Activated CD8-positive, alpha-beta T cell treated with anti-CD3 and anti-CD28 coated beads for 36 hours (primary cell): Measurements from ENCODE around the gene NRAP. TPM values are rescaled to one million over a fixed set of nuclear protein-coding genes. Genes with fewer than 3 reads are reported as not detected.

Source experiments
- ATAC-seq: fragments of 200-7000 bp; cut with Tn5 transposase; one replicate; pipeline ENCODE4 v1.10.0; 2021; ENCODE audit warnings: mild to moderate bottlenecking, moderate library complexity
- CTCF ChIA-PET: fragments of 350-600 bp; sonication (Branson Sonifier 250); formaldehyde crosslinking; loops from one replicate; lab custom pipeline; 2021; ENCODE audit warnings: antibody characterized with exemption; lab: Charles Lee
- POLR2A ChIA-PET: fragments of 350-600 bp; sonication (Branson Sonifier 250); formaldehyde crosslinking; loops from one replicate; lab custom pipeline; 2021; ENCODE audit warnings: antibody characterized with exemption; lab: Charles Lee
- DNase-seq: peaks from one replicate; pipeline ENCODE4 v3.0.0-alpha.2; 2020
- H3K27ac Mint-ChIP-seq: one replicate; pipeline ENCODE4 v1.8.0; 2021; ENCODE audit warnings: mild to moderate bottlenecking, mixed read lengths
- H3K27me3 Mint-ChIP-seq: one replicate; pipeline ENCODE4 v1.8.0; 2021; ENCODE audit warnings: mixed read lengths
- H3K36me3 Mint-ChIP-seq: one replicate; pipeline ENCODE4 v1.8.0; 2021; ENCODE audit warnings: low read depth, mixed read lengths
- H3K4me1 Mint-ChIP-seq: one replicate; pipeline ENCODE4 v1.8.0; 2021; ENCODE audit warnings: low read depth, mixed read lengths
- H3K4me3 Mint-ChIP-seq: one replicate; pipeline ENCODE4 v1.8.0; 2021; ENCODE audit warnings: mild to moderate bottlenecking, moderate library complexity, mixed read lengths
- H3K9me3 Mint-ChIP-seq: one replicate; pipeline ENCODE4 v1.8.0; 2021; ENCODE audit warnings: mixed read lengths
- CTCF ChIP-seq: fragments of 200-600 bp; IDR thresholded peaks from one replicate; pipeline ENCODE4 v1.8.0; 2022; ENCODE audit warnings: antibody characterized with exemption, mild to moderate bottlenecking
- intact Hi-C: fragments of 100-400 bp; cut with micrococcal nuclease; formaldehyde crosslinking; loops from one replicate; pipeline ENCODE4 v1.10.0; 2022
- total RNA-seq, 2 experiments: library from RNA; stranded (reverse); gene quantifications; one replicate each; pipeline ENCODE4 v1.2.3, GENCODE V29; 2021

Gene NRAP
- total RNA-seq, 2 experiments from 2014 or later, result not detected

- H3K36me3 Mint-ChIP-seq, result peaks cover 79% of the 10 kb centered on the region
- no peak for TF ChIP-seq CTCF
- ATAC-seq, result no peak
- intact Hi-C loops, result no loop called here
- peaks cover 45% of the 10 kb centered on the region for H3K9me3 Mint-ChIP-seq
- no peaks in the 10 kb centered on the region for H3K27me3 Mint-ChIP-seq
- ChIA-PET CTCF (interaction anchor here (0.7 to 1.1 kb wide), 2 partner anchors 11 to 21 kb away, joined by 3 read pairs; no protein-coding TSS in a partner anchor), POLR2A (interaction anchor here (2.0 kb wide), 1 partner anchor 10 kb away, joined by 6 read pairs; no protein-coding TSS in a partner anchor)
- DNase-seq, result no peak
- H3K4me3 Mint-ChIP-seq, result no peak overlapping the region
- H3K27ac Mint-ChIP-seq, result no peak overlapping the region
- H3K4me1 Mint-ChIP-seq, result peaks cover 37% of the 10 kb centered on the region
These were observed 27.5 kb upstream of the NRAP start for GRCh38 chr10:113691381-113691780.

- intact Hi-C loops, result no loop called here
- H3K27me3 Mint-ChIP-seq, result no peaks in the 10 kb centered on the region
- DNase-seq, result no peak
- no peak overlapping the region for H3K4me3 Mint-ChIP-seq
- H3K4me1 Mint-ChIP-seq, result peaks cover 37% of the 10 kb centered on the region
- TF ChIP-seq CTCF, result no peak
- H3K9me3 Mint-ChIP-seq, result peaks cover 51% of the 10 kb centered on the region
- CTCF ChIA-PET, result interaction anchor here (0.7 to 1.1 kb wide), 2 partner anchors 10 to 22 kb away, joined by 3 read pairs; no protein-coding TSS in a partner anchor
- H3K27ac Mint-ChIP-seq, result no peak overlapping the region
- POLR2A ChIA-PET, result interaction anchor here (2.0 kb wide), 1 partner anchor 9 kb away, joined by 6 read pairs; no protein-coding TSS in a partner anchor
- H3K36me3 Mint-ChIP-seq, result peaks cover 84% of the 10 kb centered on the region
- no peak for ATAC-seq
These were observed 26.9 kb upstream of the NRAP start for GRCh38 chr10:113690749-113691148.

GRCh38 chr10:113689574-113689973 lies 25.7 kb upstream of the NRAP start:
- Mint-ChIP-seq H3K9me3 (peaks cover 58% of the 10 kb centered on the region), H3K4me3 (no peak overlapping the region), H3K4me1 (peaks cover 36% of the 10 kb centered on the region), H3K27me3 (no peaks in the 10 kb centered on the region), H3K36me3 (peaks cover 83% of the 10 kb centered on the region), H3K27ac (no peak overlapping the region)
- POLR2A ChIA-PET, result no interaction called here
- intact Hi-C loops, result loop anchor here (10.0 kb wide), 1 partner anchor 165 kb away; the partner anchor contains the start of genes DCLRE1A and NHLRC2
- ATAC-seq (no peak), DNase-seq (no peak)
- CTCF ChIA-PET, result interaction anchor here (1.7 kb wide), 1 partner anchor 10 kb away, joined by 6 read pairs; the partner anchor contains the start of gene CASP7
- TF ChIP-seq CTCF, result no peak

GRCh38 chr10:113689057-113689456 lies 25.2 kb upstream of the NRAP start:
- DNase-seq (no peak), ATAC-seq (no peak)
- H3K36me3 Mint-ChIP-seq, result peaks cover 83% of the 10 kb centered on the region
- peak overlapping the region; percentile 80 for H3K27ac Mint-ChIP-seq
- peak overlapping the region; percentile 14 for H3K4me3 Mint-ChIP-seq
- H3K4me1 Mint-ChIP-seq, result peaks cover 40% of the 10 kb centered on the region
- H3K27me3 Mint-ChIP-seq, result no peaks in the 10 kb centered on the region
- intact Hi-C loops, result loop anchor here (10.0 kb wide), 1 partner anchor 166 kb away; the partner anchor contains the start of genes DCLRE1A and NHLRC2
- H3K9me3 Mint-ChIP-seq, result peaks cover 58% of the 10 kb centered on the region
- TF ChIP-seq CTCF, result no peak
- ChIA-PET CTCF (interaction anchor here (1.7 kb wide), 1 partner anchor 10 kb away, joined by 6 read pairs; the partner anchor contains the start of gene CASP7), POLR2A (no interaction called here)

GRCh38 chr10:113687037-113687436 lies 23.2 kb upstream of the NRAP start:
- Mint-ChIP-seq H3K27ac (no peak overlapping the region), H3K4me1 (peaks cover 55% of the 10 kb centered on the region), H3K4me3 (no peak overlapping the region), H3K27me3 (no peaks in the 10 kb centered on the region), H3K36me3 (peaks cover 79% of the 10 kb centered on the region), H3K9me3 (peaks cover 48% of the 10 kb centered on the region)
- intact Hi-C loops, result loop anchor here (10.0 kb wide), 1 partner anchor 168 kb away; the partner anchor contains the start of genes DCLRE1A and NHLRC2
- no peak for TF ChIP-seq CTCF
- POLR2A ChIA-PET, result no interaction called here
- DNase-seq (no peak), ATAC-seq (no peak)
- CTCF ChIA-PET, result interaction anchor here (0.9 kb wide), 1 partner anchor 18 kb away, joined by 3 read pairs; no protein-coding TSS in a partner anchor
